HG02973 (cell line): ENCODE data around the gene GPRC5D.

ENCODE experiments used
- ATAC-seq: cut with Tn5 transposase; IDR thresholded peaks from one replicate; pipeline ENCODE4 v1.9.1; 2021; ENCODE audit warnings: moderate library complexity; ENCODE audit not compliant: unreplicated experiment

The GPRC5D gene

DNA sequence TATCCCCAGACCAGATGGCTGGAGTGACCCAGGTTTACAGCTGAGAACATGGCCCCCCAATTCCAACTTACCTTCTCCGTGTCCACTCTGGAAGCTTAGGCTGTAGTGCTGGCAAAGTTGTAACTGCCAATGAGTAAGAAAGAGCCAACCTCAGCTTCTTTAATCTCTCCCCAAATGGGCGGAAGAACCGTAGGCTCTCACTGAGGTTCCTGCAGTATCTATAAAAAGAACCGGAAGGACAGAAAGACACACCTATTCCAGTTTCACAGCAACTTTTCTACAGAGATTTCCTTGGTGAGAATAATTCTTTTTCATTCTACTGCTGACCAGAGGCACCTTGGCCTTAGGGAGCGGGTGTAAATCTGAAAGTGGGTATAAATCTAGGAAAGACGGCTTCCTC is at the start of gene GPRC5D:
GPRC5D (minus strand) TSS at position 135 of the 400 bp plus-strand sequence. CDS start 1,786 bp downstream, outside the sequence.
- no peak for ATAC-seq

DNA sequence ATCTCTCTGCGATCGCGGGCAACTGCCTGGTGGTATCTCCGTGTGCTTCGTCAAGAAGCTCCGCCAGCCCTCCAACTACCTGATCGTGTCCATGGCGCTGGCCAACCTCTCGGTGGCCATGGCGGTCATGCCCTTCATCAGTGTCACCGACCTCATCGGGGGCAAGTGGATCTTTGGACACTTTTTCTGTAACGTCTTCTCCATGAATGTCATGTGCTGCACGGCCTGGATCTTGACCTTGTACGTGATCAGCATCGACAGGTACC is 49.7 kb upstream of the GPRC5D start:
- no peak for ATAC-seq

DNA sequence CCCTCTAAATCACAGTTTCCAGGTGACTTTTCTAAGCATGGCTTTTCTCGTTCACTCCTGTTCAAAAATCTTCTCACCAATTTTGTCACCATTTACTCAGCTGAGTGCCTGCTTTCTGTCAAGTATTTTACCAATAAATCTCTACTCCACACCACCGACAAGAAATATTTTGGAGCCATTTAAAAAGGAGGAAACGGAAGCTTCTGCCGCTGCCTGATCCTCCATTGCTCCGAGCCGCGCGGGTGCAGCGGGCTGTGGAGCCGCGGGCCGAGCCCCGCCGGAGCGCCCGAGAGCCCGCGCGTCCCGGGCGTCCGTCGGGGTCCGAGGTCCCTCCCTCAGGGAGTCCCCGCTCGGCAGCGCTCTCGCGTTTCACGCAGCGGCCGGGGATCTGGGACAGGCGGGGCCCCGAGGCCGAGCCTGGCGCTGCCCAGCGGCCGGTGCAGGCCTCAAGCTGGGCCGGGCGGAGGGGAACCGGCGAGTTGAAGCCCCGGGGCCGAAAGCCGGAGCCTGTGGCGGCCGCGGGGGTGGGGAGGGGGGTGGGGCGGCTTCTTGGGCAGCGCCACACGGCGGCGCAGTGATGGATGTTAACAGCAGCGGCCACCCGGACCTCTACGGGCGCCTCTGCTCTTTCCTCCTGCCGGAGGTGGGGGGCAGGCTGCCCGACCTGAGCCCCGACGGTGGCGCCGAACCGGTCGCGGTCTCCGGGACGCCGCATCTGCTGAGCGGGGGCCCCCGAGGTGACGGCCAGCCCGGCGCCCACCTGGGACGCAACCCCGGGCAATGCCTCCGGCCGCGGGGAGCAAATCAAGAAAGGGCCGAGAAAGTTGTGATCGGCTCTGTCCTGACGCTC is 49.2 kb upstream of the GPRC5D start:
- no peak for ATAC-seq

DNA sequence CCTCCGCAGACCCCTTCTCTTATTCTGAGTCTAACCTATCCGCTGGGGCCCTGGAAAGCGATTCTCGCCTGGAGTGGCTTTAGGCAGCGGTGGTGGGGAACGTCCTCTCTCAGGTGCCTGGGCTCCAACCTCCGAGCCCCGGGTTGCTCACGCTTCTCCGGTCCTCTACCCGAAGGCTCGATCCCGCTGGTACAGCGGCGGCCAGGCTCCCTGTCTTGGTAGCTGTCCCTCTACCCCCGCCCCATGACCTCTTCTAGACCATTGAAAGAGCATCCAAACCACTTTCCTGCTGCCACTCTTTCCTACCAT is 48.6 kb upstream of the GPRC5D start:
- ATAC-seq = peak; percentile 20

GRCh38 chr12:12999959-13000615 is 48.1 kb upstream of the GPRC5D start, which contains the start of gene HEBP1:
Gene HEBP1 (minus strand): TSS chr12:13000265. CDS start chr12:13000114, 151 bp downstream.
- peak; percentile 88 for ATAC-seq

GRCh38 chr12:12999271-12999958 is 47.4 kb upstream of the GPRC5D start:
- no peak for ATAC-seq

GRCh38 chr12:12998248-12998647 is 46.3 kb upstream of the GPRC5D start:
- no peak for ATAC-seq

DNA sequence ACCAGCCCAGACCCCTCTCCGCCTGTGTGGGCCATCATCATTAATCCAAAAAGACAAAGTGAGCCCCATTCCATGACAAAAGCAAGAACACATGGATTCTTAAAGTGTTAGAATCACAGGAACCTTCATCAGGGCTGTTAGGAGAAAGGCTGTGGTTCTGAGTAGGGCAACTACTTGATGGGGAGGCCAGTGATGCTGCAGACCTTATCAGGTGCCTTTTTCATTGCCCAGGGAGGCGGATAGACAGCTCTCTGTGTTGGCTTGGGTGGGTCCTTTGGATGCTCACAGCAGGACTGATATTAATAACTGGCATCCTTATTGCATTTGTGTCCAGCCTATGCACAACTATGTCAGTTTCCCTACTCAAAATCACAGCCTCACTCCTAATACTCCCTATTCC is 45.8 kb upstream of the GPRC5D start:
- no peak for ATAC-seq

DNA sequence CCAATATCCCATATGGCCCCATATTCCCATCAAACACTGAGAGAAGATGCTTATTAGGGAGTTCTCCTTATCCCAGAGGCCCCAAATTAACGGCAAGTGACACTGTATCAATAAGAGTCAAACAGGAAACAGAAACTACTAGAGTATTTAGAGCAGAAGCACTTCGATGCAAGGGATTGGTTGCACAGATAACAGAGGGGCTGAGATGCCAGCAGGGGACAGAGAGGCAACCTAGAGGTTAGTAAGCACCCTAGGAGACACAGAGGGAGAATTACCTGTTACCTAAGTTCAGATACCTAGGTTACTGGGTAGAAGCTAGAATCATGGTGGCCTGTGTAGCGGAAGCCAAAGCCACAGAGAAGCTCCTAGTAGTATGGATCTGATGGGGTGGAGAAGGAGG is 45.2 kb upstream of the GPRC5D start:
- no peak for ATAC-seq

DNA sequence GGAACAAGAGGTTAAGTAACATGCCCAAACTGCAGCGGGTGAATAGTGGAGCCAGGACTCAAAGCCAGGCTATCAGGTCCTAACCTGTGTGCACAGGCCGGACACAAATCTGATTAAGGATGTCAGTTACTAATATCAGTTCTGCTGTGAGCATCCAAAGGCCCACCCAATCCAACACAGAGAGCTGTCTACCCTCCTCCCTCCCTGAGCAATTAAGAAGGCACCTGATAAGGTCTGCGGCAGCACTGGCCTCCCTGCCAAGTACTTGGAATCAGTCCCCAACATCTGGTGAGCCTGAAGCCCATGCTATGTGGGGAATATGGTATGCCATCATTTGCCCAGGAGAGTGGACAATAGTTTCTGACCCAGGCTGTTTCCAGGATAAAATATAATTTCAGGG is 44.2 kb upstream of the GPRC5D start:
- ATAC-seq = no peak

- ATAC-seq = no peak
Measured at GRCh38 chr12:12995088-12995487, 43.1 kb upstream of the GPRC5D start.

GRCh38 chr12:12993367-12993766 is 41.4 kb upstream of the GPRC5D start:
- no peak for ATAC-seq

DNA sequence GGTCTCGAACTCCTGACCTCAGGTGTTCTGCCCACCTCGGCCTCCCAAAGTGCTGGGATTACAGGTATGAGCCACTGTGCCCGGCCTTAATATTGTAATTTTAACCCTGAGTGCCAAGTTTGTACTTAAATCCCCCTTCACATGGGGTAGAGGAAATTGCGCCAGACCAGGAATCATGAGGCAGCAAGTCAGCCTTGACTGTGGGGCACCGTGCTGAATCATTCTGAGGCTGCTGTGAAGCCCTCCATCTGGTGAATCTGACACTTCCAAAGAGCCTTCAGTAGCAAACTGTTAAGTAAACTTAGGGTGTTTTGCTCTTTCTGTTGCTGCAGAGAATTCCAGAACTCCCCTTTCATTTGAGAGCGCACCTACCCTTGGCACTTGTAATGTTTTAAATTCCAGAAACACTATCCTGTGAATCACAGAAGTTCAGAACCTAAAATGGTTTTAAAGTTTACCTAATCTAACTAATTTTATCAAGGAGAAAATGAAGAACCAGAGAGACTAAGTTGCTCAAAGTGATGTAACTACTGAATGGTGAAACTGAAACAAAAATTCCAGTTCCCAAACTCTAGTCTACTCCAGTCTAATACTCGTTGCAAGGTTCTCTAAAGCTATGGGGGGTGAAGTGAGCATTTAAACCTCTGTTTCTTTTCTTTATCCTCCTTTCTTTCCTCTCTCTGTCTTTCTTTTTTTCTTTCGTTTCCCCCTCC is 40.6 kb upstream of the GPRC5D start:
- ATAC-seq = no peak

GRCh38 chr12:12990700-12991468 is 38.9 kb upstream of the GPRC5D start:
- no peak for ATAC-seq

GRCh38 chr12:12987421-12987820 is 35.5 kb upstream of the GPRC5D start:
- ATAC-seq = no peak

- no peak for ATAC-seq
Measured at GRCh38 chr12:12986775-12987331, 34.9 kb upstream of the GPRC5D start.

DNA sequence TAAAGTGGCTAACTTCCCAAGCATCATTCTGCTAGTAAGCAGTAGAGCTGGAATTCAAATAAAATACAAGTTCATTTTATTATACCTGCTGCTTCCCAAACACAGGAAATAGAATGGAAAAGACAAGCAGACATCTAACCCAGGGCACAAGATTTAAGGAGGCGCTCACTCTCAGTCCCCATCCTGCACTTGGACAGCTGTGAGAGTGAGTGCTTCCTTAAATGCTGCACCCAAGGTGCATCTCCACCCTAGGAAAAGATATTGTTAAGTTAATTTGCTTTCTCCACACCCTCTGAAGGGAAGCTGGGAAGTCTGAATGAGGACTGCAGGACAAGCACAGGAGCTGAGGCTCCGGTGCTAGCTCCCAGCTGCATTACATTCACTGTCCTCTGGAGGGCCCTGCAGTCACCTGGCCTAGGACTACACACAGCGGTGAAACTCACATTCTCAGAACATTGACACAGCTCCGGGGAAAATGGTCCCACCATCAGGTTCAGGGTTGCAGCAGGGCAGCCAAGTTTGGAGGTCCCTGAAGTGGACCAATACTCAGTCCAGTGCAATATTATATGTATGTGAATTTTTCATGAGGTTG is 33.9 kb upstream of the GPRC5D start:
- ATAC-seq = no peak

DNA sequence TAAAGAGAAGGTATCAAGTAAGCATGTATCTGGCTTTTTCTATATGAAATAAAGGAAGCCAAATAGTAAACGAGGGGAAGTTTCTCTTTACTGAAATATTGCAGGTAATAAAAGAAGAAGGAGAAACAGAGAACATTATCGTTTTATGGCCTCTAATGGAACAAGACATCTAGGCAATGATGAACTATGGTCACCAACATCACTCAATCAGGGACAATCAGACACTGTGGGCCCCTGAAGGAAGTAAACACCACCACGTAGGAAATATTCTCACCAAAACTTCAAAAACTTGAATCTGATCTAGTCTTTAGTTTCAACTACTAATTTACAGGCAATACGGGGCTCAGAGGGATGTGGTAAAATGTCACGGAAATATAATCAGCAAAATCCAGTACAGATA is 32.2 kb upstream of the GPRC5D start:
- ATAC-seq = no peak

GRCh38 chr12:12983420-12984035 is 31.6 kb upstream of the GPRC5D start:
- no peak for ATAC-seq

- ATAC-seq = no peak
Measured at GRCh38 chr12:12982331-12982730, 30.4 kb upstream of the GPRC5D start.
